ENCODE data around the gene KIF1C. TPM values are rescaled to one million over a fixed set of nuclear protein-coding genes. Genes with fewer than 3 reads are reported as not detected.

The KIF1C gene
- total RNA-seq: 24.5 and 27.6 TPM in 2 replicates

DNA sequence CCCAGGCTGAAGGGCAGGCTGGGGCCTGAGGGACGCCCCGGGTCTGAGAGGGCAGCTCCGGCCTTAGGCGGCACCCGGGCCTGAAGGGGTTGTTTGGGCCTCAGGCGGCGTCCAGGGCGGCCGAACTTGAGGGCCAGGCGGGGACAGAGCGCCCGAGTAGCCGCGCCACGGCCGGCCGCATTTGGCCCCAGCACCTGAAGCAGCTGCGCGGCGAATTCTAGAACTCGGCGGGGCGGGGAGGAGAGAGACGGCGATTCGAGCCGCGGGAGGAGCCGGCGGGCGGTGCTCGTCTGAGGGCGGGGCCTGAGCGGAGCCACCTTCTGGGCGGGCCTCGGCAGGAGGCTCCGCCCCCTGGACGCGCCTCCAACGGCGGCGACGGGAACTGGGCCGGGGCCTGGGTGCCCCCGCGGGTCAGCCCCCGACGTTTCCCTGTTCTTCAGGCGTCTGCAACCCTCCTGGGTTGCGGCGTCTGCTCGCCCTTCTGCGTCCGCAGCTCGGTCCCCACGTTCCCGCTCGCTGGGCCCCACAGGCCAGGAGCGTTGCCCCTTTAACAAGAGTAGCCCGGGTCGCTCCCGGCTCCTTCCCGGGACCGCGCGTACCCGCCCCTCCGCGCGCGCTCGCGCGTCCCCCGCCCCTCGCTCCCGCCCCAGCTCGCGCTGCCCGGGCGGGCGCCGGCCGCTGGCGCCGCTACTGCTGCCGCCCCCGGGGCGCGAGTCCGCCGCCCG is at the start of gene KIF1C, which contains the start of gene INCA1:
KIF1C (plus strand) TSS at position 649 of the 725 bp plus-strand sequence. CDS start 2,297 bp downstream, outside the sequence.
INCA1 (minus strand) TSS at position 221 of the 725 bp plus-strand sequence. CDS start 3,085 bp downstream, outside the sequence.

DNA sequence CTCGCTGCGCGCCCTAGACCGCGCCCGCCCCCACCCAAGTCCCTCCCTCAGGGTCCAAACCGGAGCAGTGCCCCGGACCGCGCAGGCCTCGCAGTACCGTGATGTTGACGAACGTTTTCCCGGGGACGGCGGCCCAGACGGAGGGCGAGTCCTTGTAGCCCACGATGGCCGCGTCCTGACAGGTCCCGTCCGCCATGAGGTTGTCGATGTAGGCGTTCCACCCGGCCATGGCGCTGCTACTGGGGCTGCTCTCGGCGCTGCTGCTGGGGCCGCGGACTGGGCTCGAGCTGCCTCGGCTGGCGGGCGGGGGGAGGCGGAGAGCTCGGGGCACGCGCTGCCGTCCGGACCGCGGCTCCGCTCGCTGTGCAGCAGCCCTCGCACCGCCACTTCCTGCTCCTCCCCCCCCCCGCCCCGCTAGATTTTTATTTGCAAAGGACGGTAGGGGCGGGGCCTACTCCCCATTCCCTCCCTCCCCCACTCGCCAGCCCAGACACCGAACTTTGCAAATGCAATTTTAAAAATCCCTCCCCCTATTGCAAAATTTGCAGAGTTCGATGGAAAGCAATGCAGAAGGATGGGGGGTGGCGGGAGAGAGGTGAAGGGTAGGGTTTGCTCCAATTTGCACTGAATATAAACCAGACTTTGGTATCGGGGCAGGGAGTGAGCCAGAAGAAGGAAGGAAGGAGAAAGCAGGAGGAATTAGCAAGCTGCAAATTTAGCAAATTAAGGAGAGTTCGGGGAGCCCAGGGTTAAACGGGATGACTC is 49.4 kb upstream of the KIF1C start, which contains the start of gene PFN1:
PFN1 (minus strand) TSS at position 365 of the 765 bp plus-strand sequence; CDS start at position 229, 136 bp downstream.

GRCh38 chr17:4950746-4951204 is 47.0 kb upstream of the KIF1C start, which contains the start of gene ENO3:
ENO3 (plus strand) TSS chr17:4951119; CDS start chr17:4951830, 711 bp downstream.

GRCh38 chr17:4967539-4968485 is 29.9 kb upstream of the KIF1C start, which contains the start of gene SPAG7:
SPAG7 (minus strand) TSS chr17:4967817; CDS start chr17:4967804, 13 bp downstream.

DNA sequence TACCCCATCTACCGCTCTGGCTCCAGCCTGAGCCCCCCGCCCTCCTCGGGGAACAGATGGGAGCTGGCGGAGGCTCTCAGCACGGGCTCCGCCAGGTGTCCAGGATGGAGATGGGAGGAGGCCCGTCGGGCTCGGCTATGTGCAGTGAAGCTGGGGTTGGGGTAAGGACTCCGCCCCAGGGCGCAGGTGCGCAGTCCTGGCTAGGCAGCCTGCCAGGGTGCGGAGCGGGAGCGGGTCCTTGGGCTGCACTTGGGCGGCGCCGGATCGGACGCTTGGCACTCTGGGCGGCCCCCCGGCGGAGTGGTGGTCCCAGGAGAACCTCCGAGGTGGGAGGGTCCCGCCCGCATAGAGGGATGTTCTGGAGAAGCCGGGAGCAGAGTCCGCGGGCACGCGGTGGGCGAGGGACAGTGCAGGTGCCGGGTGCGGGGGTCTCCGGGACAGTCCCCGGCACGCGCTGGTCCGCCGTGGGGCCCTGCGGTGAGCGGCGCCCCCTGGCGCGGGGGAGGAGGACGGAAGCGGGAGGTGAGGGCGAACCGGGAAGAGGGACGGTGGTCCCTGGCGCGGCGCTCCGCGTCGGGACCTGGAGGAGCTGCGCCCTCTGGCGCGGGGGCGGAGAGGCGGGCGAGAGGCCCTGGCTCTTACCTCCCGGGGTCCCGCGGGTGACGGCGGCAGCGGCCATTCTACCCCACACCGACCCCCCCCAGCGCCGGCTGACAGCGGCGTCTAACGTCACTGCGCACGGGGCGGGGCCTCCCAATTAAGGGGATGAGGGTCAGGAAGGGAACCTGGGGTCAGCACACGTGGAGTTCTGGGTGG is 10.6 kb upstream of the KIF1C start, which contains the start of gene CAMTA2:
CAMTA2 (minus strand) TSS at position 725 of the 816 bp plus-strand sequence. CDS start 1,453 bp downstream, outside the sequence.

GRCh38 chr17:5035315-5035714 is 37.6 kb downstream of the KIF1C start, which contains the start of gene SLC52A1:
SLC52A1 (minus strand) TSS chr17:5035426; CDS start chr17:5034606, 820 bp downstream.

Other genes with a start within 250 kb of the KIF1C start
- not detected in 2 replicates for gene TM4SF5, start 226.1 kb upstream of the KIF1C start, total RNA-seq
- gene VMO1, start 211.6 kb upstream of the KIF1C start, total RNA-seq: 0.94 and 5.2 TPM in 2 replicates
- gene GLTPD2, start 209.0 kb upstream of the KIF1C start, total RNA-seq: not detected in 2 replicates
- 84.4 and 101 TPM in 2 replicates for gene PSMB6, start 201.8 kb upstream of the KIF1C start, total RNA-seq
- 24.3 and 25.3 TPM in 2 replicates for gene PLD2, start 190.8 kb upstream of the KIF1C start, total RNA-seq
- gene MINK1, start 164.6 kb upstream of the KIF1C start, total RNA-seq: 19.1 and 33.9 TPM in 2 replicates
- gene C17orf107, start 98.4 kb upstream of the KIF1C start, total RNA-seq: 4.3 and 5.4 TPM in 2 replicates
- gene CHRNE, start 94.9 kb upstream of the KIF1C start, total RNA-seq: 0.31 and 0.54 TPM in 2 replicates
- gene GP1BA, start 65.7 kb upstream of the KIF1C start, total RNA-seq: not detected in 2 replicates
- gene SLC25A11, start 57.9 kb upstream of the KIF1C start, total RNA-seq: 33.8 and 39.6 TPM in 2 replicates
- 34.7 and 41.7 TPM in 2 replicates for gene RNF167, start 57.7 kb upstream of the KIF1C start, total RNA-seq
- gene PFN1, start 49.4 kb upstream of the KIF1C start, total RNA-seq: 435 and 543 TPM in 2 replicates
- gene ENO3, start 46.8 kb upstream of the KIF1C start, total RNA-seq: 1.00 and 8.8 TPM in 2 replicates
- gene SPAG7, start 30.1 kb upstream of the KIF1C start, total RNA-seq: 42.2 and 43.9 TPM in 2 replicates
- 11.2 and 16.0 TPM in 2 replicates for gene CAMTA2, start 10.3 kb upstream of the KIF1C start, total RNA-seq
- 0.19 and 0.68 TPM in 2 replicates for gene INCA1, start 428 bp upstream of the KIF1C start, total RNA-seq
- gene SLC52A1, start 37.5 kb downstream of the KIF1C start, total RNA-seq: not detected in 2 replicates
- gene ZFP3, start 80.5 kb downstream of the KIF1C start, total RNA-seq: 1.00 and 2.2 TPM in 2 replicates
- gene ZNF232, start 113.9 kb downstream of the KIF1C start, total RNA-seq: 2.6 and 5.4 TPM in 2 replicates
- 0.05 TPM in 1 of 2 replicates, not detected in the other for gene USP6, start 118.1 kb downstream of the KIF1C start, total RNA-seq
- gene ZNF594, start 193.9 kb downstream of the KIF1C start, total RNA-seq: 2.3 and 4.3 TPM in 2 replicates
- gene SCIMP, start 236.9 kb downstream of the KIF1C start, total RNA-seq: not detected in 2 replicates